ENCODE data around the gene OXLD1.
A peak's percentile ranks its signal among the peaks of the same experiment; 100 is the strongest.

Gene OXLD1

GRCh38 chr17:81665205-81666091 is 957 bp downstream of the OXLD1 start:
- Histone ChIP-seq H3K27ac (ENCODE audit: low read length) (peak overlapping the region; percentile 94), H3K27me3 (ENCODE audit: insufficient read depth, low read length, poor library complexity) (no peaks in the 10 kb centered on the region), H3K4me1 (ENCODE audit: insufficient read depth, low read length) (peaks cover 31% of the 10 kb centered on the region), H3K4me3 (ENCODE audit: low read depth in 1 of 2, low read length in 2 of 2) (peak overlapping the region; percentile 92 to 99), H4K20me1 (ENCODE audit: insufficient read depth, low read length) (peaks cover 4% of the 10 kb centered on the region), H3K36me3 (ENCODE audit: insufficient read depth, low read length) (peaks cover 50% of the 10 kb centered on the region), H2AFZ (ENCODE audit: low read depth, low read length) (peak overlapping the region; percentile 94), H3K9ac (ENCODE audit: low read depth, low read length) (peak overlapping the region; percentile 99), H3K79me2 (ENCODE audit: insufficient read depth, low read length) (peaks cover 50% of the 10 kb centered on the region), H3K4me2 (ENCODE audit: insufficient read depth, low read length) (peak overlapping the region; percentile 98), H3K9me3 (ENCODE audit: insufficient read depth, low read length, severe bottlenecking) (no peaks in the 10 kb centered on the region)
- peak; percentile 69 for DNase-seq
- ATAC-seq (ENCODE audit: insufficient read depth, low read depth): peak; percentile 46
- TF ChIP-seq CTCF (IDR thresholded peaks at IDR 0.05; ENCODE audit: borderline replicate concordance, extremely low read depth, low read length, poor library complexity, severe bottlenecking): no peak
- TF ChIP-seq EZH2 (IDR thresholded peaks at IDR 0.05; ENCODE audit: borderline replicate concordance, low read depth, low read length, severe bottlenecking): no peak

GRCh38 chr17:81664051-81664470 is 2.3 kb downstream of the OXLD1 start:
- Histone ChIP-seq H3K4me3 (ENCODE audit: low read depth in 1 of 2, low read length in 2 of 2) (no peak overlapping the region), H3K36me3 (ENCODE audit: insufficient read depth, low read length) (peaks cover 37% of the 10 kb centered on the region), H3K4me1 (ENCODE audit: insufficient read depth, low read length) (peaks cover 31% of the 10 kb centered on the region), H3K9ac (ENCODE audit: low read depth, low read length) (no peak overlapping the region), H4K20me1 (ENCODE audit: insufficient read depth, low read length) (no peaks in the 10 kb centered on the region), H2AFZ (ENCODE audit: low read depth, low read length) (no peak overlapping the region), H3K79me2 (ENCODE audit: insufficient read depth, low read length) (peaks cover 39% of the 10 kb centered on the region), H3K9me3 (ENCODE audit: insufficient read depth, low read length, severe bottlenecking) (no peaks in the 10 kb centered on the region), H3K27ac (ENCODE audit: low read length) (no peak overlapping the region), H3K4me2 (ENCODE audit: insufficient read depth, low read length) (no peak overlapping the region), H3K27me3 (ENCODE audit: insufficient read depth, low read length, poor library complexity) (no peaks in the 10 kb centered on the region)
- no peak for TF ChIP-seq EZH2 (IDR thresholded peaks at IDR 0.05; ENCODE audit: borderline replicate concordance, low read depth, low read length, severe bottlenecking)
- TF ChIP-seq CTCF (IDR thresholded peaks at IDR 0.05; ENCODE audit: borderline replicate concordance, extremely low read depth, low read length, poor library complexity, severe bottlenecking): no peak
- DNase-seq: no peak
- ATAC-seq (ENCODE audit: insufficient read depth, low read depth): no peak

- H3K27ac ChIP-seq (ENCODE audit: low read length): no peak overlapping the region
- peaks cover 22% of the 10 kb centered on the region for H3K36me3 ChIP-seq (ENCODE audit: insufficient read depth, low read length)
- no peak overlapping the region for H2AFZ ChIP-seq (ENCODE audit: low read depth, low read length)
- no peaks in the 10 kb centered on the region for H3K9me3 ChIP-seq (ENCODE audit: insufficient read depth, low read length, severe bottlenecking)
- peaks cover 20% of the 10 kb centered on the region for H3K79me2 ChIP-seq (ENCODE audit: insufficient read depth, low read length)
- DNase-seq (no peak), ATAC-seq (ENCODE audit: insufficient read depth, low read depth) (no peak)
- H3K4me1 ChIP-seq (ENCODE audit: insufficient read depth, low read length): peaks cover 15% of the 10 kb centered on the region
- no peak overlapping the region for H3K4me3 ChIP-seq (ENCODE audit: low read depth in 1 of 2, low read length in 2 of 2)
- no peaks in the 10 kb centered on the region for H4K20me1 ChIP-seq (ENCODE audit: insufficient read depth, low read length)
- no peak overlapping the region for H3K4me2 ChIP-seq (ENCODE audit: insufficient read depth, low read length)
- H3K27me3 ChIP-seq (ENCODE audit: insufficient read depth, low read length, poor library complexity): no peaks in the 10 kb centered on the region
- TF ChIP-seq CTCF (IDR thresholded peaks at IDR 0.05; ENCODE audit: borderline replicate concordance, extremely low read depth, low read length, poor library complexity, severe bottlenecking): no peak
- no peak for TF ChIP-seq EZH2 (IDR thresholded peaks at IDR 0.05; ENCODE audit: borderline replicate concordance, low read depth, low read length, severe bottlenecking)
- no peak overlapping the region for H3K9ac ChIP-seq (ENCODE audit: low read depth, low read length)
Measured at GRCh38 chr17:81662002-81662401, 4.4 kb downstream of the OXLD1 start.

Measured in DND-41 (cell line).